HG03520 (cell line): ENCODE data around the gene SCARF2.
"Not testable (repeated sequence)": the region's sequence is repeated elsewhere in the genome, so short reads cannot be mapped to it uniquely, and the experiment has no call there.

Experiments
- ATAC-seq: cut with Tn5 transposase; IDR thresholded peaks from one replicate; pipeline ENCODE4 v1.9.1; 2021; ENCODE audit warnings: mild to moderate bottlenecking, moderate library complexity; ENCODE audit not compliant: unreplicated experiment

The SCARF2 gene

DNA sequence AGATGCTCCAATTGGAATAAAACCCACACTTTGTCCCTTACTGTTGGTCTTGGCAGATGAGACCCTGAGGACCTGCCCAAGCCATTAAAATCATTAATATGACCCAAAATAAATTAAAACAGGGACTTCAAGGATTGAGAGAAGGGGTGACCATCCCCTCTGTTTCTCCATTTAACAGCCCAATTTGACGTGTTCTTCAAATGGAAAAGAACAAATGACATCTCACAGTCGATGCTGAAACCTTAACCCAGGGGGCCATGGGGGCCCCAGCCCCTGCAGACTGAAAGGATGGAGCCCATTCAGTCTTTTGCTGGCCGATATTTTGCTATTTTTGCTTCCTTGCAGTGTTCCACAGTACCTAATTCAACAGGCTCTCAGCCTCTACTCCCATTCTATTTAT lies 23.2 kb downstream of the SCARF2 start:
- ATAC-seq, result no peak

DNA sequence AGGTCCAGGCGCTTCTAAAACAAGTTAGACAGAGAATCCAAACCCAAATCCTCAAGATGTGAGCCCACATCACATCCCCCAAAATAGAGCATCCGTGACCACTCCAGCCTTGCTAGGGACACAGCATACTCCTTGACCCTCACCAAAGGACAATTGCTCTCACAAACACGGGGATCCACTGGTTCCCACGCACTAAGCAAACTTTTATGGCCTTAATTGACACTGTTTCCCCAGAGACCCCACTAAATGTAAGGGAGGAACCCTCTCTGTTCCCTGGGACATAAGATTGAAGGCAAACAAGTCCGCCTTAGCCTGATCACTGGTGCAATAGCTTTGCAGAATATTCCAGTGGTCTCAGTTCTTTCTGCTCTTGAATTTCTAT lies 23.6 kb downstream of the SCARF2 start:
- ATAC-seq, result no peak

GRCh38 chr22:20413217-20414058 lies 24.2 kb downstream of the SCARF2 start:
- no peak for ATAC-seq

- ATAC-seq, result no peak
Observed at GRCh38 chr22:20412474-20413216, 25.0 kb downstream of the SCARF2 start.

- not testable (repeated sequence) for ATAC-seq
Observed at GRCh38 chr22:20409385-20409784, 28.2 kb downstream of the SCARF2 start.

GRCh38 chr22:20408891-20409290 lies 28.7 kb downstream of the SCARF2 start:
- ATAC-seq, result no peak

DNA sequence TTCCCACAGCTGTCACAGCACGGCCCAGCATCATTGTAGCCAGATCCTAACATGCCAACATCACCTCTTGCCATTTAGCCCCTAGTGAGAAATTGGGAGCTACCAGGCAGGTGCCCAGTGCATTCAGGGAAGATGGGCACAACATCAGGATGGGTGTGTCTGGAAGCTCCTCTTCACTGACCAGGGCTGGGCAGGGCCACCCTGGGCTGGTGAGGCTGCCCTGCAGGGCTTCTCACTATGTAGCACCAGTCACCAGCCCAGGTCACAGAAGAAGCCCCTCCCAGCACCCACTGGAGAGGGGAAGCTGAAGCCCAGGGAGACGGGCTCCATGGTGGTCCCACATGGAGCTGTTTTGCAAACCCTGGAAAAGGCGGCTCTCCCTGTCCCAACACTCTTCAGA lies 29.8 kb downstream of the SCARF2 start:
- ATAC-seq, result no peak

DNA sequence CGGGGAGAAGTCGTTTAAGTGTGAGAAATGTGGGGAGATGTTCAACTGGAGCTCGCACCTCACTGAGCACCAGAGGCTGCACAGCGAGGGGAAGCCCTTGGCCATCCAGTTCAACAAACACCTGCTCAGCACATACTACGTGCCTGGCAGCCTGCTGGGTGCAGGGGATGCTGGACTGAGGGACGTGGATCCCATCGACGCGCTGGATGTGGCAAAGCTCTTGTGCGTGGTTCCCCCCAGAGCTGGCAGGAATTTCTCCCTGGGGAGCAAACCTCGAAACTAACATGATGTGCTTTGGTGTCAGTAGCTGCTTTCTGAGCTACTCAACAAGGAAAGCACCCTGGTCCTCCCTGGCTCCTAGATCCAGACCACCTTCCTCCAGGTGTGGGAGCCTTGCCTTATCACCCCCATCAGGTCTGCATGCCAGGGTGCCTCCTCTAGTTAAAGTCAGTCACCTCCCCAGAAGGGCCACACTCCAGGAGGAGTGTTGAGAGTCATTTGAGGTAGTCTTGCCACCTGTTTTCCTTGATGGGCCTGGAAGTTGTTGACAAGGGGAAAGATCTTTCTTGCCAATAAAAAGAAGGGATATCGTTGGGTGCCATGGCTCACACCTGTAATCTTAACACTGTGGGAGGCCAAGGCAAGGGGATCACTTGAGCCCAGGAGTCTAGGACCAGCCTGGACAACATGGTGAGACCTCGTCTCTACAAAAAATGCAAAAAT lies 30.8 kb downstream of the SCARF2 start:
- no peak for ATAC-seq

- no peak for ATAC-seq
Observed at GRCh38 chr22:20405931-20406685, 31.5 kb downstream of the SCARF2 start.

GRCh38 chr22:20405291-20405930 lies 32.2 kb downstream of the SCARF2 start:
- no peak for ATAC-seq

GRCh38 chr22:20404881-20405280 lies 32.7 kb downstream of the SCARF2 start:
- no peak for ATAC-seq

GRCh38 chr22:20403779-20404140 lies 33.9 kb downstream of the SCARF2 start:
- ATAC-seq, result no peak

- ATAC-seq, result no peak
Observed at GRCh38 chr22:20402960-20403778, 34.5 kb downstream of the SCARF2 start.

- ATAC-seq, result no peak
Observed at GRCh38 chr22:20401376-20402014, 36.1 kb downstream of the SCARF2 start.

GRCh38 chr22:20400606-20401375 lies 36.8 kb downstream of the SCARF2 start:
- no peak for ATAC-seq

DNA sequence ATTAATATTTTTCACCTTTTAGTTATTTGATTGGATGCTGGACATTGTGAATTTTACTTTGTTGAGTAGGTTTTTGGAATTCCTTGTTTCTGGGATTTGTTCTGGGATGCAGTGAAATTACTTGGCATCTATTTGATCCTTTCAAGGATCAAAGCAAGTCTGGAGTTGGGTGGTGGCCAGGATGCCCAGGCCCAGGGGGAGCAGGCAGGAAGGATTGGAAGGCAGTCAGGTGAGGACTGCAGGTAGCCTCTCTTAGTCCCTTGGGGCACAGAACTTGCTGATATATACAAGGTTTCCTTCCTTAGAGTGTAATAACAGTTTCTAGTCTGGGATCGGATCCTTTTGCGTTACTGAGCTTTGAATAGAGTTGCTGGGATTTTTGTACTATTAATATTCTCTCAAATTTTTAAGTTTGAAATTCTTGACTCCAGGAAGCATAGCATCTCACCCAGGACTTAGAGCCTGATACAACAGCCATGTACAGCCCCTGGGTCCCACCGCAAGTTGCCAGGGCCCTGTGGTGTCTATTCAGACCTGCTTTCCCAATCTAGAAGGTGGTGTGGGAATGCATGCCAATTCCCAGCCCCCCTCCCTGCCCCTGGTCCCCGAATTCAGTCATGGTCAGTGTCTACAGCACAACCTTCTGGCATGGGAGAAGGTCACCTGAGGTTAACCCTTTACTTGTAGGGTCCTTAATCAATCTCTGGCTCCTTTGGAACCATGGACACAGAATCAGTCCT lies 37.6 kb downstream of the SCARF2 start:
- ATAC-seq, result no peak

GRCh38 chr22:20398420-20398819 lies 39.2 kb downstream of the SCARF2 start:
- ATAC-seq, result no peak

GRCh38 chr22:20397498-20397897 lies 40.1 kb downstream of the SCARF2 start:
- no peak for ATAC-seq
